ENCODE data around the gene CMTM5. TPM values are rescaled to one million over a fixed set of nuclear protein-coding genes. Genes with fewer than 3 reads are reported as not detected.
"Not testable (repeated sequence)": the region's sequence is repeated elsewhere in the genome, so short reads cannot be mapped to it uniquely, and the experiment has no call there.

CMTM5 gene
- total RNA-seq, 1 experiment from 2014 or later: 0.10 TPM

DNA sequence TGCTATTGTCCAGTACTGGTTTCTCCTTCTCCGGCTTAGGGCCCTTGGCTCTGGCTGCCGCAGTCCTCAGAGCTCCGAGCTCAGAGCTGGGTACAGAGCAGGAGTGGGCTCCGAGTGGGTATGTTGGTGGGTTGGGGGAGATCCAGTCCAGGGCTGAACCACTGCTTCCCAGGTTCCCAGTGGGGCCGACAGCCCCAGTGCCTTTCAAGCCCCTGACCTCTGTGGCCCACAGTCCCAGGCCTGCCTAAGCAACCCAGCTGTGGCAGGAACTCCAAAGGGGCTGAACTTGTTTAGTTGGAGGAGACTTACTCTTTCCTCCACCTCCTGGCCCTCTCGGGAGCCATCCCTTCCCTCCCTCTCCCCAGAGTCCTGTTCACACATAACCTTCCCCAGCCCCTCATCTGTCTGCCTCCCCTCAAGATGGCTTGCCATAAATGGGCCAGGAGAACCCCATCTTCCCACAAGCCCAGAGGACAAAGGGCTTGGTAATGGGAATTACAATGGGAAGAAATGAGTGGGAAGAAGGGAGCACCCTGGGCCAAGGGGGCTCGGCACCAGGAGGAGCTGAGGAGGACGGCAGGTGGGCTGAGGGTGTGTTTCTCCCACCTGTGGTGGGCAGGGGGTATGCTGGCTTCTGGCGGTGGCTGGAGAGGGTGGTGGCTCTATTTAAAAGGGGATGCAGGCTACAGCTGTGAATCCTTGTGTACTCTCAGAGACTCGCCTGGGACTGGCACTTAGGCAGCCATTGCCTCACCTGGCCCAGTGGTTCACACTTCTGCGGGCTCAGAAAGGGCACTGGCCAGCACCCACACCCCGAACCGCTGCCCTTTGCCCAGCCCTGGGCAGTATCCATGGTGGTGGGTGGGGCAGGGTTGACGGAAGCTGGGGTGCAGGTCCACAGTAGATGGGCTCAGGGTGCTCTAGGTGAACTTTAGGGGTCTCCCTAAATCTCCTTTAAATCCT, 35.0 kb downstream of the CMTM5 start:
- no peak for DNase-seq (ENCODE audit: low read depth)

DNA sequence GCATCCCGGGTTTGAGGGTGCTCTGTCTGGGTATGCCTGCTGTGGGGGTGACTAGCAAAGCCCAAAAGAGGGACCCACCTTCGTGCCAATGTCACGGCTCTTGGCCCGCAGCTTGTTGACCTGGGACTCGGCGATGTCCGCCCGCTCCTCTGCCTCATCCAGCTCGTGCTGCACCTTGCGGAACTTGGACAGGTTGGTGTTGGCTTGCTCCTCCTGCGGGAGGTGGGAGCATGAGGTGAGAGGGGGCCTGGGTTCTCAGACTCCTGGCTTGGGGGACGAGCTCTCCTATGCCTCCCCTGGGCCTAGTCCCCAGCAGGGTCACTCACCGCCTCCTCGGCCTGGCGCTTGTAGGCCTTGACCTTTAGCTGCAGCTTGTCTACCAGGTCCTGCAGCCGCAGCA, 36.8 kb downstream of the CMTM5 start:
- no peak for DNase-seq (ENCODE audit: low read depth)

DNA sequence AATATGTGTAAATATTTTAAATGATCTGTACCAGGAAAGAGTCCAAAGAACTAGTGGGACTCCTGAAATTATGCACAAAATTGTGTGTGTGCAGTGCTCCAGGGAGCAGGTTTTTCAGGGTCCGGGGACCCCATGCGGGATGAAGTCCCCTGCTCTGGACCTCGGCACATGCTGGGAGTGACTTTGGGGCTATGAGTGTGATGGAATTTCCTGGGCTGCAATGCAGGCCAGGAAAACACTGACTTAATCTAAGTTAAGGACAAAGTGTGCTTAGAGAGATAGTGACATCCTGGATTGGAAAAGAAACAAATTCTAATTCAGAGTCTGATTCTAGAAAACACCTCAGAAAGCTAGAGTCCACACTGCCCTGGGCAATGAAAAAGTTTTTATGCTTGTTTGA, 37.4 kb downstream of the CMTM5 start:
- DNase-seq (ENCODE audit: low read depth): no peak

DNA sequence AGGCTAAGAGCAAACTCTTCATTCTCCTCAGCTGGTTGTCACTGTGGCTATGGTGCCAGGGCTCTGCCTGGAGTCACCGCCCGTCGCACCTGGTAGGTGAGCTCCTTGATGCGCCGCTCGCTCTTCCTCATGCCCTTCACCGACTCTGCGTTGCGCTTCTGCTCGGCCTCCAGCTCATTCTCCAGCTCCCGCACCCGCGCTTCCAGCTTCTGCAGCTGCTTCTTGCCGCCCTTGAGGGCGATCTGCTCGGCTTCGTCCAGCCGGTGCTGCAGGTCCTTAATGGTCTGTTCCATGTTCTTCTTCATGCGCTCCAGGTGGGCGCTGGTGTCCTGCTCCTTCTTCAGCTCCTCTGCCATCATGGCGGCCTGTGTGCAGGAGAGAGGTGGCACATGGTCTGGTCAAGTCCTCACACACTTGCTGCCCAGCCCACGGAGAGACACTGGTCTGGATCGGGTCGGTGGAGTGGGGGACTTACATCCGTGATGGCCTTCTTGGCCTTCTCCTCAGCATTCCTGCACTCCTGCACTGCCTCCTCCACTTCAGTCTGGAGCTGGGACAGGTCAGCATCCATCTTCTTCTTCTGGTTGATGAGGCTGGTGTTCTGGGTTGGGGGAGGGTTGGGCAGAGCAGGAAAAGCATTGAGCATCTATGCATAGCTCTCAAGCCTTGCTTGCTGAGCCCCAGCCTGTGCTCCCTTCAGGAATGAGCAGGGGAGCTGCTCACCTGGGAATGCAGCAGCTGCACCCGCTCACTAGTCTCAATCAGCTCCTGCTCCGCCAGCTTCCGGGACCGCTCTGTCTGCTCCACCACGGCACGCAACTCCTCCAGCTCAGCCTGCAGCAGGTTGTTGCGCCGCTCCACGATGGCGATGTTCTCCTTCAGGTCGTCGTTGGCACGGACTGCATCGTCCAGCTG, 38.3 kb downstream of the CMTM5 start:
- DNase-seq (ENCODE audit: low read depth): no peak

- DNase-seq (ENCODE audit: low read depth): no peak
Observed at GRCh38 chr14:23415821-23416778, 39.3 kb downstream of the CMTM5 start.

DNA sequence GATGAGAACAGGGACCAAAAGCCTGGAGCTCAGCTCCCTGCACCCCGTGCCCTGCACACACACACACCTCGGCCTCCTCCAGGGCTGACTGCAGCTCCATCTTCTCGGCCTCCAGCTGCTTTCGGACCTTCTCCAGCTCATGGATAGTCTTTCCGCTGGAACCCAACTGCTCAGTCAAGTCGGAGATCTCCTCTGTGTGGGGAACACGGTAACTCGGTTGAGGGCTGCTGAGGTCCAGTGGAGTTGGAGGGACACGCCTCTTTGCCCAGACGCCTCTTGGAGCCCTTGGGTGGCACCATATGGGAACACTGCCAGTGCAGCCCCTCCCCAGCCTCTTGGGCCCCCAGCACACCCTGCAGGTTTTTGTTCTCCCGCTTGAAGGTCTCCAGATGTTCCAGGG, 40.0 kb downstream of the CMTM5 start:
- DNase-seq (ENCODE audit: low read depth): no peak

DNA sequence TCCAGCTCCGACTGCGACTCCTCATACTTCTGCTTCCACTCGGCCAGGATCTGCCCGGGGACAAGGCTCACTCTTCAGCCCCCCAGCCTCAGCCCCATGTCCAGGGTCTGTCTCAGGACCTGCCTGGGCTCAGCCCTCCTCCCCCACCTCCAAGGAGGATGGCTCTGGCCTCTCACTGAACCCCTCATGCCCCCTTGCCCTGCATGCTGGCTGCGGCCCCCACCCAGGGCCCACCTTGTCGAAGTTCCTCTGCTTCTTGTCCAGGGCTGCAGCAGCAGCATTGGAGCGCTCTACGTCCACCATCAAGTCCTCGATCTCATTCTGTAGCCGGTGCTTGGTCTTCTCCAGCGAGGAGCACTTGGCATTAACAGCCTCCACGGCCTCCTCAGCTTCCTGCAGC, 40.4 kb downstream of the CMTM5 start:
- not testable (repeated sequence) for DNase-seq (ENCODE audit: low read depth)

- DNase-seq (ENCODE audit: low read depth): no peak
Observed at GRCh38 chr14:23418021-23418420, 41.2 kb downstream of the CMTM5 start.

DNA sequence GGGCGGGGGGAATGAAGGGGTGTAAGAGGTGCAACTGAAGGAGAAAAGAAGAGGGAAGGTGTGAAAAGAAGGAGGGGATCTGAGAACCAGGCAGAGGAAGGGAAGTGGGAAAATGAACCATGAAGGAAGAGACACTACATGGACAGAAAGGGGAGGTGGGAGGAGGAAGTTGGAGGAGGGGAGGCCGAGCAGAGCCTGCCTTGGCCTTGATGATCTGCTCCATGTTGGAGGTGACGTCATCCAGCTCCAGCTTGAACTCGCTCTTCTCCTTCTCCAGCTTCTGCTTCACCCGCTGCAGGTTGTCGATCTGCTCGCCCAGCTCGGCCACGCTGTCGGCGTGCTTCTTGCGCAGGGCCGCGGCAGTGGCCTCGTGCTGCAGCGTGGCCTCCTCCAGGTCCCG, 42.8 kb downstream of the CMTM5 start:
- not testable (repeated sequence) for DNase-seq (ENCODE audit: low read depth)

GRCh38 chr14:23421594-23421993, 44.7 kb downstream of the CMTM5 start:
- DNase-seq (ENCODE audit: low read depth): no peak

GRCh38 chr14:23423657-23424056, 46.8 kb downstream of the CMTM5 start:
- DNase-seq (ENCODE audit: low read depth): no peak

DNA sequence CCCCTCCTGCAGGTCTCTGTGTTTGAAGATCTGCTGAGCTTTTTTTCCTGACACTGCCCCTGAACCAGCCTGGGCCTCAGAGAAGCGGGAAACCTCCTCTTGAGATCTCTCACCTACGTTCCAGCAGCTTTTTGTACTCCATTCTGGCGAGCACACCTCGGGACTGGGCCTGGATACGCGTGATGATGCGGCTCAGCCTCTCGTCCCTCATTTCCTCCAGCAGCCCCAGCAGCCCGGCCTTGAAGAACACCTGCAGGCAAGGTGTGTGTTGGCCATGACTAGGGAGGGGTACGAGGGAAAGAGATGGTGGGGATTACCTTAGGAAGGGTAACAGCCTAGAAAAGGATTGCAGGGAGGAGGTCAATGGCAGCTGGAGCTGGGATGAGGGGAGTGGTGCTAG, 48.3 kb downstream of the CMTM5 start:
- no peak for DNase-seq (ENCODE audit: low read depth)

GRCh38 chr14:23425798-23426197, 49.0 kb downstream of the CMTM5 start:
- DNase-seq (ENCODE audit: low read depth): not testable (repeated sequence)

- no peak for DNase-seq (ENCODE audit: low read depth)
Observed at GRCh38 chr14:23428686-23429495, 52.0 kb downstream of the CMTM5 start.

Small RNAs within 50 kb of the gene (small RNA-seq; reads per million reads assigned to genes)
- gene MIR208A: not detected
- gene MIR208B: not detected

Other genes starting within 250 kb of the CMTM5 start
- gene SLC7A8, start 193.4 kb upstream of the CMTM5 start, total RNA-seq (2014; rRNA removed; shearing (Covaris generic)): 0.06 and 0.50 TPM in 2 replicates
- gene RNF212B, start 139.1 kb upstream of the CMTM5 start, total RNA-seq (2014; rRNA removed; shearing (Covaris generic)): not detected in 2 replicates
- 2.3 and 3.3 TPM in 2 replicates for gene HOMEZ, start 90.9 kb upstream of the CMTM5 start, total RNA-seq (2014; rRNA removed; shearing (Covaris generic))
- 3.2 and 4.0 TPM in 2 replicates for gene PPP1R3E, start 74.2 kb upstream of the CMTM5 start, total RNA-seq (2014; rRNA removed; shearing (Covaris generic))
- gene BCL2L2, start 70.2 kb upstream of the CMTM5 start, total RNA-seq (2014; rRNA removed; shearing (Covaris generic)): 14.0 and 16.5 TPM in 2 replicates
- 129 and 147 TPM in 2 replicates for gene PABPN1, start 55.6 kb upstream of the CMTM5 start, total RNA-seq (2014; rRNA removed; shearing (Covaris generic))
- gene SLC22A17, start 24.2 kb upstream of the CMTM5 start, total RNA-seq (2014; rRNA removed; shearing (Covaris generic)): 1.2 and 5.5 TPM in 2 replicates
- gene EFS, start 11.9 kb upstream of the CMTM5 start, total RNA-seq (2014; rRNA removed; shearing (Covaris generic)): not detected in 2 replicates
- gene IL25, start 4.2 kb upstream of the CMTM5 start, total RNA-seq (2014; rRNA removed; shearing (Covaris generic)): not detected in 2 replicates
- gene MYH6, start 31.2 kb downstream of the CMTM5 start, total RNA-seq (2014; rRNA removed; shearing (Covaris generic)): 0.03 TPM in 1 of 2 replicates, not detected in the other
- gene MYH7, start 58.6 kb downstream of the CMTM5 start, total RNA-seq (2014; rRNA removed; shearing (Covaris generic)): not detected in 2 replicates
- gene NGDN, start 92.7 kb downstream of the CMTM5 start, total RNA-seq (2014; rRNA removed; shearing (Covaris generic)): 75.0 and 78.0 TPM in 2 replicates
- 0.63 and 1.2 TPM in 2 replicates for gene ZFHX2, start 174.7 kb downstream of the CMTM5 start, total RNA-seq (2014; rRNA removed; shearing (Covaris generic))
- gene THTPA, start 179.2 kb downstream of the CMTM5 start, total RNA-seq (2014; rRNA removed; shearing (Covaris generic)): 19.5 and 25.8 TPM in 2 replicates
- gene AP1G2, start 190.7 kb downstream of the CMTM5 start, total RNA-seq (2014; rRNA removed; shearing (Covaris generic)): 26.5 and 31.5 TPM in 2 replicates
- 32.5 and 36.3 TPM in 2 replicates for gene JPH4, start 201.7 kb downstream of the CMTM5 start, total RNA-seq (2014; rRNA removed; shearing (Covaris generic))

Measured in HT1080 (cell line).